ENCODE data around the gene SPATA9.

The SPATA9 gene

GRCh38 chr5:95684361-95684760, 1.6 kb upstream of the SPATA9 start:
- DNase-seq (ENCODE audit: low read depth in 2 of 2, low spot score in 1 of 2) = no peak

GRCh38 chr5:95673081-95673480, 9.7 kb downstream of the SPATA9 start:
- DNase-seq (ENCODE audit: low read depth in 2 of 2, low spot score in 1 of 2) = no peak

GRCh38 chr5:95672641-95673040, 10.2 kb downstream of the SPATA9 start:
- no peak for DNase-seq (ENCODE audit: low read depth in 2 of 2, low spot score in 1 of 2)

- DNase-seq (ENCODE audit: low read depth in 2 of 2, low spot score in 1 of 2) = no peak
Measured at GRCh38 chr5:95671826-95672225, 11.0 kb downstream of the SPATA9 start.

- no peak for DNase-seq (ENCODE audit: low read depth in 2 of 2, low spot score in 1 of 2)
Measured at GRCh38 chr5:95670568-95670967, 12.2 kb downstream of the SPATA9 start.

GRCh38 chr5:95669985-95670384, 12.8 kb downstream of the SPATA9 start:
- no peak for DNase-seq (ENCODE audit: low read depth in 2 of 2, low spot score in 1 of 2)

GRCh38 chr5:95669540-95669939, 13.3 kb downstream of the SPATA9 start:
- DNase-seq (ENCODE audit: low read depth in 2 of 2, low spot score in 1 of 2) = no peak

GRCh38 chr5:95668728-95669127, 14.1 kb downstream of the SPATA9 start:
- DNase-seq (ENCODE audit: low read depth in 2 of 2, low spot score in 1 of 2) = no peak

- DNase-seq (ENCODE audit: low read depth in 2 of 2, low spot score in 1 of 2) = no peak
Measured at GRCh38 chr5:95668216-95668615, 14.6 kb downstream of the SPATA9 start.

GRCh38 chr5:95667678-95668077, 15.1 kb downstream of the SPATA9 start:
- no peak for DNase-seq (ENCODE audit: low read depth in 2 of 2, low spot score in 1 of 2)

- DNase-seq (ENCODE audit: low read depth in 2 of 2, low spot score in 1 of 2) = no peak
Measured at GRCh38 chr5:95667061-95667618, 15.7 kb downstream of the SPATA9 start.

- DNase-seq (ENCODE audit: low read depth in 2 of 2, low spot score in 1 of 2) = no peak
Measured at GRCh38 chr5:95664204-95664786, 18.5 kb downstream of the SPATA9 start.

- DNase-seq (ENCODE audit: low read depth in 2 of 2, low spot score in 1 of 2) = no peak
Measured at GRCh38 chr5:95662946-95663345, 19.8 kb downstream of the SPATA9 start.

- no peak for DNase-seq (ENCODE audit: low read depth in 2 of 2, low spot score in 1 of 2)
Measured at GRCh38 chr5:95660060-95660459, 22.7 kb downstream of the SPATA9 start.

GRCh38 chr5:95655575-95655974, 27.2 kb downstream of the SPATA9 start:
- no peak for DNase-seq (ENCODE audit: low read depth in 2 of 2, low spot score in 1 of 2)

- no peak for DNase-seq (ENCODE audit: low read depth in 2 of 2, low spot score in 1 of 2)
Measured at GRCh38 chr5:95654196-95654595, 28.6 kb downstream of the SPATA9 start.

- no peak for DNase-seq (ENCODE audit: low read depth in 2 of 2, low spot score in 1 of 2)
Measured at GRCh38 chr5:95652849-95653248, 29.9 kb downstream of the SPATA9 start.

- DNase-seq (ENCODE audit: low read depth in 2 of 2, low spot score in 1 of 2) = no peak
Measured at GRCh38 chr5:95649842-95650620, 32.8 kb downstream of the SPATA9 start.

- DNase-seq (ENCODE audit: low read depth in 2 of 2, low spot score in 1 of 2) = no peak
Measured at GRCh38 chr5:95649274-95649673, 33.5 kb downstream of the SPATA9 start.

- no peak for DNase-seq (ENCODE audit: low read depth in 2 of 2, low spot score in 1 of 2)
Measured at GRCh38 chr5:95647886-95648860, 34.6 kb downstream of the SPATA9 start.

Measured in stimulated activated CD8-positive, alpha-beta memory T cell treated with anti-CD3 and anti-CD28 coated beads, Interleukin-4, amount 100 ng/mL, for 4 hours (primary cell).